Activated effector memory CD4-positive, alpha-beta T cell treated with Interleukin-2 at 50 U/mL for 16 hours (primary cell): ENCODE results near the gene U2AF2.

Source experiments
- DNase-seq: peaks from one replicate; pipeline ENCODE4 v3.0.0-alpha.2; 2020

The U2AF2 gene

GRCh38 chr19:55654868-55655647 is at the start of gene U2AF2:
Gene U2AF2, plus strand, starts transcription at chr19:55655035. Its CDS starts 70 bp downstream, at chr19:55655105.
- peak; percentile 92 for DNase-seq

- DNase-seq, result peak; percentile 95
Observed at GRCh38 chr19:55605207-55605636, 49.6 kb upstream of the U2AF2 start.

- DNase-seq, result peak; percentile 55
Observed at GRCh38 chr19:55605637-55606470, 49.0 kb upstream of the U2AF2 start, which contains the start of gene ZNF865. Gene ZNF865, plus strand, starts transcription at chr19:55605647. Its CDS starts 7,972 bp downstream, at chr19:55613619.

GRCh38 chr19:55606471-55606787 is 48.4 kb upstream of the U2AF2 start:
- no peak for DNase-seq

- DNase-seq, result no peak
Observed at GRCh38 chr19:55606817-55607216, 48.0 kb upstream of the U2AF2 start.

- no peak for DNase-seq
Observed at GRCh38 chr19:55609326-55609725, 45.5 kb upstream of the U2AF2 start.

GRCh38 chr19:55611300-55611982 is 43.4 kb upstream of the U2AF2 start:
- DNase-seq, result no peak

GRCh38 chr19:55611983-55612645 is 42.7 kb upstream of the U2AF2 start:
- no peak for DNase-seq

GRCh38 chr19:55613396-55613795 is 41.4 kb upstream of the U2AF2 start:
- no peak for DNase-seq

GRCh38 chr19:55613930-55614710 is 40.7 kb upstream of the U2AF2 start:
- no peak for DNase-seq

- DNase-seq, result no peak
Observed at GRCh38 chr19:55614711-55615542, 39.9 kb upstream of the U2AF2 start.

GRCh38 chr19:55615543-55616394 is 39.1 kb upstream of the U2AF2 start:
- DNase-seq, result no peak

- DNase-seq, result no peak
Observed at GRCh38 chr19:55616395-55616875, 38.4 kb upstream of the U2AF2 start.

- no peak for DNase-seq
Observed at GRCh38 chr19:55617426-55617825, 37.4 kb upstream of the U2AF2 start.

- no peak for DNase-seq
Observed at GRCh38 chr19:55618426-55618825, 36.4 kb upstream of the U2AF2 start.

GRCh38 chr19:55619286-55619685 is 35.5 kb upstream of the U2AF2 start:
- no peak for DNase-seq

GRCh38 chr19:55620410-55621204 is 34.2 kb upstream of the U2AF2 start:
- no peak for DNase-seq

GRCh38 chr19:55621205-55621672 is 33.6 kb upstream of the U2AF2 start:
- no peak for DNase-seq

- no peak for DNase-seq
Observed at GRCh38 chr19:55621673-55622231, 33.1 kb upstream of the U2AF2 start.
